GM12892 (cell line): ENCODE results near the gene ARHGEF35.
"Not testable (repeated sequence)": the region's sequence is repeated elsewhere in the genome, so short reads cannot be mapped to it uniquely, and the experiment has no call there.

Source experiments
- DNase-seq: peaks from one replicate; pipeline ENCODE4 v3.0.0; 2011; ENCODE audit not compliant: insufficient read length
- FAIRE-seq: peaks from 2 replicates; lab custom pipeline; 2011; peaks lifted over from hg19 to GRCh38; lab: Jason Lieb, UNC
- POLR2A ChIP-seq: IDR thresholded peaks from 2 replicates; pipeline ENCODE4 v1.6.1; 2011; ENCODE audit warnings: low read depth, low read length, control low read depth
- POLR2AphosphoS5 ChIP-seq: IDR thresholded peaks from 2 replicates; pipeline ENCODE4 v1.6.1; 2011; ENCODE audit warnings: low read depth, low read length, control low read depth
- TAF1 ChIP-seq: IDR thresholded peaks from 2 replicates; pipeline ENCODE4 v1.6.1; 2011; ENCODE audit warnings: low read depth, mild to moderate bottlenecking, control low read depth, low read length, borderline replicate concordance

ARHGEF35 gene

GRCh38 chr7:144187848-144188247 is 7.8 kb downstream of the ARHGEF35 start:
- not testable (repeated sequence) for FAIRE-seq

GRCh38 chr7:144183166-144183565 is 12.5 kb downstream of the ARHGEF35 start, which contains the start of gene CTAGE4:
Gene CTAGE4 (plus strand): TSS chr7:144183466. CDS start chr7:144183504, 38 bp downstream.
- not testable (repeated sequence) for FAIRE-seq, DNase-seq

More at GRCh38 chr7:144187848-144188247, 7.8 kb downstream of the ARHGEF35 start:
- not testable (repeated sequence) for DNase-seq

DNA sequence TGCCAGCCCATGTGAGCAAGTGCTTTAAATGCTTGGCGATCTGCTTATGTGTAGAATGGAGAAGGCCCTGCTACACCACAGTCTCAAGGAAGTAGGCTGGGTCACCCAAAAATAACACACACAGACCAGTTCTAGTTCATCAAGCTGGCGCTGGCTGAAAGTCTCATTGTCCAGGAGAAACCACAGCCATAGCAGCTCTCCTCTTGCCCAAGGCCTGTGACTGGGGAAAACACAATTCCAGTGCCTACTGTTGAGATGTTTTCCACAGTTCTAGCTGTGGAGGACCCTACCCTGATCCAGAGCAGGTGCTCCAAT is 16.5 kb downstream of the ARHGEF35 start:
- not testable (repeated sequence) for FAIRE-seq, DNase-seq

DNA sequence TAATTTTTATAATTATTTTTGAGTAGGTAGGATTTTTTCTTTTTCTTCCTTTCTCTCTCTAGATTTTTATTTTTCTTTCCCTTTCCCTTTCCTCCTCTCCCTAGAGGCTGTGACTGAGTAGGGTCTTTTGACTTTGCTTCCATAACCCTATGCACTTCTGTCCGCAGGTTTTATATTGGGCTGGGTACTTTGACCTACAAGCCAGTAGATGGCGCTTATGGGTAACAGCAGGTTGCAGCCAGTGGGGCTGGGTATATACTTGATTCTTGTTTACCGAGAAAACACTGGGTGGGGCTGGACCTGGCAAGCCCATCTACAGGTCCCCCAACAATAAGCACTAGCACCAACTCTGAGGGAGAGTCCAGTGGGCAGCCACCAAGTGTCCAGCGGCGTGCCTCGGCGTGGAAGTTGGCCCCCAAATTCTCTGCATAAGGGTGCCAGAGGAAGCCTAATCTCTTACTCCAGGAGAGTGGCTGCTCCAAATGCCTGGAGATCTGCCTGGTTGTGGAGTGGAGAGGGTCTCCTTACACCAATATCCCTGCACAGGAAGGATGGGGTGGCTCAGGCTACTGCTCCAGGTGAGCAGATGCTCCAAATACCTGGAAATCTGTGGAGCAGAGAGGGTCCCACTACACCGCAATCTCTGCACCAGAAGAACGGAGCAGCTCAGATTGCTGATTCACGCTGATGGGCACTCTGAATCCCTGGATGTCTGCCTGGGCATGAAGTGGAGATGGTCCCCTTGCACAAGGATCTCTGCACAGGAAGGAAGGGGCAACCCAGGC is 17.1 kb downstream of the ARHGEF35 start:
- DNase-seq = not testable (repeated sequence)
- FAIRE-seq = peak; percentile 82

GRCh38 chr7:144174613-144175012 is 21.0 kb downstream of the ARHGEF35 start:
- FAIRE-seq (no peak), DNase-seq (no peak)
- no peak for TF ChIP-seq POLR2AphosphoS5
- TF ChIP-seq TAF1 = no peak
- no peak for TF ChIP-seq POLR2A

- FAIRE-seq, DNase-seq: not testable (repeated sequence)
These were observed 23.9 kb downstream of the ARHGEF35 start for GRCh38 chr7:144171594-144172350.

DNA sequence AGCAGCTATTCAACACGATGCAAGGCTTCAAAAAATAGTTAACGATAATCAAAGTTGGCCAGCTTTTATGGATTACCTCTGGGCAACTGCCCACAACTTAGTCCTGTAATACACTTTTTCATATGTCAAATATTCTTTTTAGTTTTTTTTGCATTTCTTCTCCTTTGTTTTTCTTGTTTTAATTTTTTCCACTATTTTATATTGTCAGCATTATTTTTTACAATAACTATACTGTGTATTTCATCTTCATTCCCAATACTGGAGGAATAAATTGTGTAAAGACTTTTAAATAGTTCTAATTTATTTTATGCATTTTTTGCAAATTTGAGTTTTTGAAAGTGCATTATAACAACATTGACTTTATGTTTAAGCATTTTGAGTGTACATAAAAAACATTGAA is 30.8 kb downstream of the ARHGEF35 start:
- FAIRE-seq = no peak

DNA sequence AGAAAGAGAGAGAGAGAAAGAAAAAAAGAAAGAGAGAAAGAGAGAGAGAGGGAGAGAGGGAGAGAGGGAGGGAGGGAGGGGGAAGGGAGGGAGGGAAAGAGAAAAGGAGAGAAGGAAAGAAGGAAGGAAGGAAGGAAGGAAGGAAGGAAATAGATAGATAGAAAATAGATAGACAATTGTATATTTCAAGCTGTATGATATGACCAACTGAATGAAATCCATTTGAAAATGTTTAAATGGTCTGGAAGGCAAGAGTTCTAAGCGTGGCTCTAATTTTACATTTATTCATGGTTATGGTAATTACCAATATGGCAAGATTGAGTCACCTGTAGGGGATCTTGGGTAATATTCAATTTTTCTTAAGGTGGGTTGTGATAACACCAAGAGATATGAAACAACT is 36.8 kb downstream of the ARHGEF35 start:
- FAIRE-seq (no peak), DNase-seq (no peak)
- no peak for TF ChIP-seq POLR2AphosphoS5
- TF ChIP-seq POLR2A = no peak
- no peak for TF ChIP-seq TAF1

More for the DNA sequence above, 30.8 kb downstream of the ARHGEF35 start:
- TF ChIP-seq POLR2A (no peak), TAF1 (no peak), POLR2AphosphoS5 (no peak)
- no peak for DNase-seq

- no peak for TF ChIP-seq POLR2A
- TF ChIP-seq POLR2AphosphoS5 = no peak
- TF ChIP-seq TAF1 = no peak
- FAIRE-seq = no peak
These were observed 47.3 kb downstream of the ARHGEF35 start for GRCh38 chr7:144148224-144148827.

GRCh38 chr7:144144426-144144825 is 51.2 kb downstream of the ARHGEF35 start:
- TF ChIP-seq POLR2A (no peak), TAF1 (no peak), POLR2AphosphoS5 (no peak)
- FAIRE-seq (no peak), DNase-seq (no peak)

More at GRCh38 chr7:144148224-144148827, 47.3 kb downstream of the ARHGEF35 start:
- DNase-seq = no peak

- no peak for TF ChIP-seq TAF1
- FAIRE-seq (peak; percentile 60), DNase-seq (no peak)
These were observed 53.4 kb downstream of the ARHGEF35 start for GRCh38 chr7:144142187-144142586.

GRCh38 chr7:144137501-144137900 is 58.1 kb downstream of the ARHGEF35 start:
- FAIRE-seq = no peak
- DNase-seq = no peak
- TF ChIP-seq POLR2A (no peak), POLR2AphosphoS5 (no peak), TAF1 (no peak)
